DLD1 (cell line): ENCODE results near the gene FGGY.

Experiments
- in situ Hi-C: cut with HindIII; loops from 2 replicates; pipeline ENCODE4 v1.10.0; 2017; ENCODE audit warnings: low sequenced_read_pairs

Gene FGGY

DNA sequence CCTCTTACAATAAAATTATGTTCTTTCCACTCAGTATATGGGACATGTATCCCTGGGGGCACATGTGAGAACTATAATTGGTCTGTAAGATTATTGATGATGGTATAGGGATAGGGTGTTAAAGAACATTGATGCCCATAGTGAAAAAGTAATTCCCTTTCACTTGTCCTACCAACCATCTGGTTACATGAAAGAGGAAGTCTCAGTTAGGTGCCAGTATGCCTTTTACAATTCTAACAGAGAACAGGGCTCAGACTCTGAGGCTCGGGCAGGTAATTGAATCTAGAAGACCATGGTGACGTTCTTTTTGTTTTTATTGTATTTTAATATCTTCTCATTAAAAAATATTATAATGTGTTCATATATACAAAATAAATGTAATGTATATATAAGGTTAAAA, 113.6 kb downstream of the FGGY start:
- in situ Hi-C loops, result no loop called here

GRCh38 chr1:59411147-59411546, 114.3 kb downstream of the FGGY start:
- in situ Hi-C loops, result no loop called here

DNA sequence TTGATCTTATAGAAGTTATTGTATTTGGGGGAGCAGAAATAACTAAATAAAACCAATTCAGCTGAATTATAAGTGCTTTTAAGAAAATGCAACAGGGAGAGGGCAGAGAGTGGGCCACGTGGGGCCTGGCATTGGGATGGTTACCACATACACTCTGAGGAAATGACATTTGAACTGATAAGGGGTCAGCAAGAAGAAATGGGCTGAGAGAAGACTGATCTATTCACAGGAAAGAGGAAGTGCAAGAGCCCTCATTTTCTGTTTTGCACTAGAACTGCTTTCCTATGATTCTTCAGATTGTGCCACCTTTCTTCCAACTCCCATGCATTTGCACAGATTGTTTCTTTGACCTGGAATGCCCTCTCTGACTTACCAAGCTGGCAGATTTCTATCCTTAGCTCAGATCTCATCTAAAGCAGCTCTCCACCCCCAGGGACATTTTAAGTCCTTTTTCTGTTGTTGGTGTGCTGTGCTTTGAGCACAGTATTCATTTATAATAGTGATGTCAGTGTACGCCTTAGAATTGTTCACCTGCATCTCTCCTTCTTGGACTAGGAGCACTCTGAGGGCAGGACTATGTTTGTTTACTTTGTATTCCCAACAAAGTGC, 115.9 kb downstream of the FGGY start:
- in situ Hi-C loops, result no loop called here

- in situ Hi-C loops, result no loop called here
Measured at GRCh38 chr1:59413327-59413720, 116.4 kb downstream of the FGGY start.

DNA sequence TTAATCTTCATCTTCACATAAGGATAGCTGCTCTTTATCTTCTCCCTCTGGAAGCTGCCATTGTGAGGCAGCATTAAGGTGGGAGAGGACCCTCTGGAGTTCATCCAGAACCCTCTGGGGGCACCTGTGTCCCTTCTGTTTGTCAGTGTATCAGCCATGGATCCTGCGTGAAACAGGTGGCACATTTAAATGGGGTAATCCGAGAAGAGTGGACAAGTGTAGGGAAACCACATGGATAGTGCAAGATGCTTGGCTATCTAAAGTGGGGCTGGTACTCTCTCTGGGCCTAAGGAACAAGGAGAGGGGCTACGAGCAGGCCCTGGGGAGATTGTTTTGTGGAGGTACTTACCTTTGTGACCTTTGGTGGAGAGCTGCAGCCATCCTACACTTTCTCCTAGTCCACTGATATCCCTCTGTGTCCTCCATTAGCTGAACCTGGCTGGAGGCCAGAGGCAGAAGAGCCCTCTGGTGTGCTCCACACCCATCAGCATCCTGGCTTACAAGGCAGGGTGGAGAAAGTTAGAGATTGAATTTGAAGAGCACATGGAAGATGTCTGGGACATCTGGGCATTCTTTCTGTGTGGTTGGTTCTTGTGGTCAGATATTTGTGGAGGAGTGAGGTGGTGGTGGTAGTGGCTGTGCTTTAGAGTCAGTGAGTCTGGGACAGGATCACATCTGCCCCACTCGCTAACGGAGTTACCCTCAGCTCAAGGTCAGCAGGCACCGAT, 117.7 kb downstream of the FGGY start:
- in situ Hi-C loops, result no loop called here

GRCh38 chr1:59415286-59415850, 118.5 kb downstream of the FGGY start:
- in situ Hi-C loops, result no loop called here

GRCh38 chr1:59415881-59416280, 119.0 kb downstream of the FGGY start:
- in situ Hi-C loops, result no loop called here

DNA sequence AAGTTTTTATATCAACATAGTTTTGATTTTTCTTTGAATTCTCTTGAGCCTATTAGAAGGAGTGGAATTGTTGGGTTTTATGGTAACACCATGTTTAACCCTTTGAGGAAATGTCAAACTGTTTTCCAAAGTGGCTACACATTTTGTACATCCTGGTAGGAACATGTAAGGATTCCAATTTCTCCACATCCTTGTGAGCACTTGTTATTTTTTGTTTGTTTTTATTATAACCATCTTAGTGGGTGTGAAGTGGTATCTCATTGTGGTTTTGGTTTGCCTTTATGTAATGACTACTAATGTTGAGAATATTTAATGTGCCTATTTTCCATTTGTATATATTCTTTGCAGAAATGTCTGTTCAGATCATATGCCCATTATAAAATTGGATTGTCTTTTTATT, 120.5 kb downstream of the FGGY start:
- in situ Hi-C loops, result no loop called here

DNA sequence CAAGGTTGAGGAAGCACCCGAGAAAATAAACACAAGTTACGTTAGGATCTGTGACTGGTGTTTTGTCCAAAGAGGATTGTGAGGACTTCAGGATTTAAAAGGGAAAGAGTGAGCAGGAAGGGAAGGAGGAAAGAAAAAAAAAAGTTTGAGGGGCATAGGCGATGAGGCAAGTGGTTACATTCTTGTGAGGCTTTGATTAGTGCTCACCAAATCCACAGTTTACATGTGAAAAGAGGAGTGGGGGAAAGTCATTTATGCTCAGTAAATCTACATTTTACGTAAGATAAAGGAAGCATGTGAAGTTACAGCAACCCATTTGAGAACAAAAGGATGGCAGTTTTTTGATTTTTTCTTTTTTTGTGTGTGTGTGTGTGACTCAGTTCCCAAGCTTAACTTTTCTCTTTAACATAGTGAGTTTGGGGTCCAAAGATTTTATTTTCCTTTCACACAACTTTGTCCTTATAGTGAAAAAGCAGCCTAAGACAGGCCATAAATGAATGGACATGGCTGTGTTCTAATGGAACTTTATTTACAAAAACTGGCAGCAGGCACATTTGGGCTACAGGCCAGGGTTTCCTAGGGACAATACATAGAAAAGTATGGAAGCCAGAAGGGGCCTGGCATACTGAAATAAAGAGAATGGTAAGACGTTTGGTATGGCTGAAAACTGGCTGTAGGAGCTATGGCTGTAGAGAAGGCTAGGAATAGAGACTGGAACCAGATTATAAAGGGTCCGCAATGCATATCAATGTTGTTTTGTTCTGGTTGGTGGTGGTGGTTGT, 121.7 kb downstream of the FGGY start:
- in situ Hi-C loops, result no loop called here

- in situ Hi-C loops, result no loop called here
Measured at GRCh38 chr1:59419361-59420140, 122.7 kb downstream of the FGGY start.

- in situ Hi-C loops, result no loop called here
Measured at GRCh38 chr1:59421232-59421920, 124.5 kb downstream of the FGGY start.

- in situ Hi-C loops, result no loop called here
Measured at GRCh38 chr1:59422921-59423575, 126.2 kb downstream of the FGGY start.

GRCh38 chr1:59427155-59427554, 130.3 kb downstream of the FGGY start:
- in situ Hi-C loops, result no loop called here

- in situ Hi-C loops, result no loop called here
Measured at GRCh38 chr1:59427784-59428183, 130.9 kb downstream of the FGGY start.

GRCh38 chr1:59428828-59429227, 131.9 kb downstream of the FGGY start:
- in situ Hi-C loops, result no loop called here

GRCh38 chr1:59429656-59430055, 132.8 kb downstream of the FGGY start:
- in situ Hi-C loops, result no loop called here

- in situ Hi-C loops, result no loop called here
Measured at GRCh38 chr1:59431566-59432294, 134.8 kb downstream of the FGGY start.

DNA sequence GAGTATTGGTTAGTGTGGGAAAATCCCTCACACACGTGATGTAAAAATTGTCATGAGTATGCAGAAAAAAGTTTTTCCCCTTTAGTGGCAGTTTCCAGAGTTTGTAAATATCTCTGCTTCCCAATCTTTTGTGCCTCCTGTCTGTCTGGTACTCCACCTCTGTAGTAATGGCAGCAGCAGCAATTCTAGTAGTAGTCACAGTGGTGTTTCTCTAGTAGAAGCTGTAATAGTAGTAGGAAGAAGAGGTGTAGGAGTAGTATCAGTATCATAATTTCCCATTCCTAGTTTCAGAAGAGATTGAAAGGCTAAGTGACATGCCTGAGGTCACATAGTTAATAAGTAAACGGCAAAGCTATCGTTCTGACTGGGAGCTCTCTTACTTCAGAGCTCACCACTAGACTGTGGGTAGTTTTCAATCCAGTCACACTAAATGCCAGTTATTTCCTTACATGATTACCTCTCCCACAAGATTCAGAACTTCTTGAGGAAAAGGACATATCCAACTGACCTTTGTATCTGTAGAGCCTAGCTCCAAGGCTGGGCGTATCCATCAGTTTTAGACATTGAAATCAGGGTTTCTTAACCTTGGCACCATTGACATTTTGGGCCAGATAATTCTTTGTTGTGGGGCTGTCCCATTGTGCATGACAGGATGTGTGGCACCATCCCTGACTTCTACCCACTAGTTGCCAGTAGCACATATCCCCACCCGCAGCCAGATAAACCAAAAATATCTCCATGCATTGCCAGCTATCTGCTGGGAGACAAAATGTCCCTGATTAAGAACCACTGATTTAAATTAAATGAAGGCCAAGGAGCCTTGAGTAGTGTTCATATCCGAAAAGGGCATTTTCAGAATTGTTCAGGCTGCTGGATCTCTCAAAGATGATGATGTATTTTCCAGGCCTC, 135.9 kb downstream of the FGGY start:
- in situ Hi-C loops, result no loop called here
